Measurements from ENCODE around the gene TTC12. TPM values are rescaled to one million over a fixed set of nuclear protein-coding genes. Genes with fewer than 3 reads are reported as not detected.

TTC12 gene
- total and polyA plus RNA-seq, 2 of the 8 experiments (the other 6 are each of a cell fraction or from before 2014, with no cell fraction given) = 4.7 to 9.0 TPM

DNA sequence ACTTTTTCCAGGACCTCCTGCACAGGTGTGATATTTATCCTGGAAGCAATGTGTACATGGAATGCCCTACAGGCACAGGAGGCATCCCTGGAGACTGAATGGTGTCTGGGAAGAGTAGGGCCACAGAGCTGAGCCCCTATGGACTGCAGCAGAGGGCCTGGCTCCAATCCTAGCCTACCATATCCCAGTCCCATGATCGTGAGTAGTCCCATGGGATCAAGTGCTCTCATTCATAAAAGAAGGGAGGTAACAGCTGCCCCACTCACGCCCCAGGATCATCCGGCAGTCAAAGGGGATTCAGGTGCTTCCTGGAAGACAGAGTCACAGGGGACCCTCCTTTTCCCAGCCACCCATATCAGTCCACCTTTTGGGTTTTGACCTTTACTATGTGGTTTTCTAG is 97.2 kb downstream of the TTC12 start:
- no peak overlapping the region for H3K18ac ChIP-seq (ENCODE audit: extremely low read depth, low read length)
- H3K9ac ChIP-seq (replicated peaks in 1 of 4; ENCODE audit: extremely low read depth in 1 of 4, low read depth in 3 of 4, low read length in 3 of 4) = no peak overlapping the region
- H2BK5ac ChIP-seq (ENCODE audit: low read depth, low read length) = no peak overlapping the region
- no peak overlapping the region for H2BK20ac ChIP-seq (ENCODE audit: low read length)
- H2AK5ac ChIP-seq (ENCODE audit: low read depth, low read length) = no peak overlapping the region
- WGBS, 2 experiments (ENCODE audit: extremely low coverage in 1 of 2, insufficient coverage in 1 of 2, insufficient read length in 1 of 2, insufficient replicate concordance in 2 of 2, low coverage in 1 of 2, low lambda C conversion rate in 2 of 2, missing lambda C conversion rate in 1 of 2) = 92% methylated on average over 2 of the region's 3 CpGs; no CpG with 5 or more reads in 1 of the 2 experiments
- no peaks in the 10 kb centered on the region for H3K4me1 ChIP-seq (replicated peaks in 1 of 4; ENCODE audit: control insufficient read depth in 3 of 4, insufficient read depth in 4 of 4, low read length in 3 of 4)
- no peak overlapping the region for H4K5ac ChIP-seq (ENCODE audit: insufficient read length, low read depth, low read length)
- no peak overlapping the region for H3K14ac ChIP-seq (ENCODE audit: insufficient read length)
- CTCF ChIA-PET (ENCODE audit: partially characterized antibody) = no interaction called here
- H3K23me2 ChIP-seq (ENCODE audit: low read depth, low read length) = no peaks in the 10 kb centered on the region; the same call in 1 of the 2 replicates
- H3K27me3 ChIP-seq (replicated peaks in 1 of 4; ENCODE audit: control insufficient read depth in 3 of 4, extremely low read depth in 1 of 4, insufficient read depth in 3 of 4, low read length in 3 of 4) = no peaks in the 10 kb centered on the region
- H4K20me1 ChIP-seq (replicated peaks in 1 of 2; ENCODE audit: control insufficient read depth in 1 of 2, insufficient read depth in 2 of 2, low read length in 2 of 2) = no peaks in the 10 kb centered on the region
- H2AFZ ChIP-seq (ENCODE audit: low read length) = no peak overlapping the region
- H4K8ac ChIP-seq (ENCODE audit: extremely low read depth, insufficient read depth, low read length) = no peak overlapping the region
- H3K79me2 ChIP-seq (ENCODE audit: control insufficient read depth in 1 of 2, insufficient read depth in 2 of 2, low read length in 2 of 2) = no peaks in the 10 kb centered on the region
- no peak for TF ChIP-seq FOSL1 (IDR thresholded peaks at IDR 0.05; ENCODE audit: insufficient read depth, low read depth, low read length)
- no peak for TF ChIP-seq SP2 (IDR thresholded peaks at IDR 0.05; ENCODE audit: low read length)
- no peak for TF ChIP-seq NRF1 (IDR thresholded peaks at IDR 0.05; ENCODE audit: low read depth, low read length)
- TF ChIP-seq, protein P1, sequence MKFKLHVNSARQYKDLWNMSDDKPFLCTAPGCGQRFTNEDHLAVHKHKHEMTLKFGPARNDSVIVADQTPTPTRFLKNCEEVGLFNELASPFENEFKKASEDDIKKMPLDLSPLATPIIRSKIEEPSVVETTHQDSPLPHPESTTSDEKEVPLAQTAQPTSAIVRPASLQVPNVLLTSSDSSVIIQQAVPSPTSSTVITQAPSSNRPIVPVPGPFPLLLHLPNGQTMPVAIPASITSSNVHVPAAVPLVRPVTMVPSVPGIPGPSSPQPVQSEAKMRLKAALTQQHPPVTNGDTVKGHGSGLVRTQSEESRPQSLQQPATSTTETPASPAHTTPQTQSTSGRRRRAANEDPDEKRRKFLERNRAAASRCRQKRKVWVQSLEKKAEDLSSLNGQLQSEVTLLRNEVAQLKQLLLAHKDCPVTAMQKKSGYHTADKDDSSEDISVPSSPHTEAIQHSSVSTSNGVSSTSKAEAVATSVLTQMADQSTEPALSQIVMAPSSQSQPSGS (IDR thresholded peaks at IDR 0.05; ENCODE audit: low read length) = no peak
- no peak for TF ChIP-seq POU5F1 (IDR thresholded peaks at IDR 0.05; ENCODE audit: low read depth, low read length)
- TF ChIP-seq KDM1A (IDR thresholded peaks at IDR 0.05; ENCODE audit: borderline replicate concordance, low read length) = no peak
- no peak for TF ChIP-seq TEAD4 (IDR thresholded peaks at IDR 0.05; ENCODE audit: low read depth, low read length)
- TF ChIP-seq POLR2AphosphoS5 (IDR thresholded peaks at IDR 0.05; ENCODE audit: low read depth, low read length) = no peak
- no peak for TF ChIP-seq TAF7 (optimal IDR thresholded peaks at IDR 0.05; ENCODE audit: borderline replicate concordance, low read depth, low read length)
- TF ChIP-seq CBX8 (IDR thresholded peaks at IDR 0.05; ENCODE audit: borderline replicate concordance, low read depth, low read length) = no peak
- TF ChIP-seq E2F6 (IDR thresholded peaks at IDR 0.05) = no peak
- no peak for TF ChIP-seq SRF (IDR thresholded peaks at IDR 0.05; ENCODE audit: low read depth, low read length)
- TF ChIP-seq SIRT6 (IDR thresholded peaks at IDR 0.05; ENCODE audit: low read length) = no peak
- H3K23ac ChIP-seq (ENCODE audit: insufficient read length) = no peak overlapping the region
- no peak overlapping the region for H2BK12ac ChIP-seq (ENCODE audit: low read depth, low read length)
- H3K9me3 ChIP-seq (ENCODE audit: insufficient read depth in 2 of 2, low read depth in 1 of 2, low read length in 1 of 2) = no peaks in the 10 kb centered on the region
- H3K4me2 ChIP-seq (ENCODE audit: insufficient read depth in 1 of 2, low read depth in 2 of 2, low read length in 2 of 2) = no peak overlapping the region
- H2BK120ac ChIP-seq (replicated peaks; ENCODE audit: low read depth, low read length) = no peak overlapping the region
- no peaks in the 10 kb centered on the region for H3K36me3 ChIP-seq (ENCODE audit: control insufficient read depth in 2 of 4, insufficient read depth in 4 of 4, low read length in 3 of 4)
- H3K4ac ChIP-seq (replicated peaks; ENCODE audit: insufficient read length, low read depth, low read length) = no peak overlapping the region
- no peak overlapping the region for H2BK15ac ChIP-seq (ENCODE audit: low read length)
- no peak overlapping the region for H3K27ac ChIP-seq (ENCODE audit: low read depth, low read length)
- H3K56ac ChIP-seq (replicated peaks; ENCODE audit: insufficient read length, low read depth, low read length) = no peak overlapping the region
- H3K79me1 ChIP-seq (ENCODE audit: low read depth, low read length) = no peaks in the 10 kb centered on the region
- POLR2A ChIA-PET (ENCODE audit: partially characterized antibody) = no interaction called here
- H4K91ac ChIP-seq (replicated peaks; ENCODE audit: insufficient read length, low read length) = no peak overlapping the region
- no peak for DNase-seq (ENCODE audit: low read depth in 1 of 2, low spot score in 2 of 2)
- no peak overlapping the region for H3K4me3 ChIP-seq (ENCODE audit: extremely low read depth in 1 of 4, insufficient read depth in 2 of 4, low read depth in 3 of 4, low read length in 4 of 4)
- no peak for FAIRE-seq
